Memory B cell (primary cell): Measurements from ENCODE around the gene PARD3B.

Experiments used
- ATAC-seq: fragments of 150-1000 bp; cut with Tn5 transposase; 2 replicates; pipeline ENCODE4 v1.10.0; 2021; ENCODE audit warnings: low read depth, mild to moderate bottlenecking, moderate library complexity
- DNase-seq, 2 donors: peaks; one replicate each; pipeline ENCODE4 v3.0.0; 2022; ENCODE audit warnings: low spot score in 2 of 2
- H3K27ac Mint-ChIP-seq: one replicate; pipeline ENCODE4 v1.8.0; 2022; ENCODE audit warnings: mild to moderate bottlenecking, moderate library complexity, mixed read lengths
- H3K27me3 Mint-ChIP-seq: one replicate; pipeline ENCODE4 v1.8.0; 2022; ENCODE audit warnings: mixed read lengths
- H3K36me3 Mint-ChIP-seq: one replicate; pipeline ENCODE4 v1.8.0; 2022; ENCODE audit warnings: mild to moderate bottlenecking, mixed read lengths
- H3K4me1 Mint-ChIP-seq: one replicate; pipeline ENCODE4 v1.8.0; 2022; ENCODE audit warnings: mixed read lengths
- H3K4me3 Mint-ChIP-seq: one replicate; pipeline ENCODE4 v1.8.0; 2022; ENCODE audit warnings: mild to moderate bottlenecking, moderate library complexity, mixed read lengths
- H3K9me3 Mint-ChIP-seq: one replicate; pipeline ENCODE4 v1.8.0; 2022; ENCODE audit warnings: mixed read lengths

Gene PARD3B

DNA sequence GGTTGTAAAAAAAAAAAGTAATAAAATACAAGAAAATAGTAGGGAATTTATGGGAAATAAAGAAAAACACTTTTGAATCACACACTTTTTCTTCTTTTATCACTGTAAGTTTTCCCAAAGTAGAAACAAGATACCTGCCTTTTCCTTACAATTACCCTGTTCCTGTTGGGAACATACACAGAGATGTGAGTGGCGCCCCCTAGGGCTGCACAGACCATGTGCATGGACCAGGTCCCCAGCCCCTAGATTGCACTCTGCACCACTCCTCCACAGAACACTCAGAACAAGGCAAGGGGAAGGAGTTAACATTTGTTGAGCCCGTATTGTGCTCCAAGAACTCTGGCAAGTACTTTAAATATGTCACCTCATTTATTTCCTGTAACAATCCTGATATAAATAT, 1018.4 kb downstream of the PARD3B start:
- H3K9me3 Mint-ChIP-seq = no peaks in the 10 kb centered on the region

DNA sequence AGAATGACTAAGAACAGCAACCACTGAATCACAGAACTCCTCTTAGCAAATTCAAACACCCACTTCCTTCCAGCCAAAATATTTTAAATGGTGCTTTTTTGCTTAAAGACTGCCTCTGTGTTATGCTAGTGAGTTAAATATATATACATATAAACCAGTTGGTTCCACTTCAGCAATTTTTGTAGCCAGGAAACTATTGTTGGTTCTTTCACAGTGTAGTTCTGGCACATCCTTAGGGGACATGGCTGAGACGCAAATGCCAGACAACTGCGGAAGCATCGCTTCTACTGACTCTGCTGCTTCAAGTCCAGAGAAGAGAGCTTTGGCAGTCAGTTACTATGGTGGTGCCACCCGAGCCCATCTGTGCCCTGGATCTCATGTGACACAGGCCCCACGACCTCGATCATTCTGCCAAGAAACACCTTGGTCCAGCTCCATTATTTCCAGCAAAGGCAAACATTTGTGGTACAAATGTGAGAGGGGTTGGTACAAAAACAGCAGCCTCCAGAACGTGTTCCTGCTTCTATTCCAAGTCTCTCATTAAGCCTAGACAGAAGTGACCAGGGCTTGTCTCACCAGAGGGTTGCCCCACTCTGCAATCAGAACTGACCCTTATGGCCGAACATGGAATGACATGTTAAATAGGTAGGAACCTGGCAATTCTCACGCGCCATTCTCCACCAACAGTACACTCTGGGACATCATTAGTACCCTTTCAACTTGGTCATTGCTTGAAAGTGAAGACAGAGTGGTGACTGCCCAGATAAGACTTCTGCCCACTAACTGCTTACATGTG, 1019.3 kb downstream of the PARD3B start:
- no peaks in the 10 kb centered on the region for H3K9me3 Mint-ChIP-seq
- no peak overlapping the region for H3K27ac Mint-ChIP-seq
- H3K4me1 Mint-ChIP-seq = no peaks in the 10 kb centered on the region
- ATAC-seq (no peak), DNase-seq (no peak)
- peaks cover 11% of the 10 kb centered on the region for H3K27me3 Mint-ChIP-seq
- no peaks in the 10 kb centered on the region for H3K36me3 Mint-ChIP-seq
- no peak overlapping the region for H3K4me3 Mint-ChIP-seq

More for the DNA sequence above, 1018.4 kb downstream of the PARD3B start:
- Mint-ChIP-seq H3K4me1 (no peaks in the 10 kb centered on the region), H3K4me3 (no peak overlapping the region), H3K36me3 (no peaks in the 10 kb centered on the region), H3K27ac (no peak overlapping the region), H3K27me3 (peaks cover 11% of the 10 kb centered on the region)
- DNase-seq = no peak
- no peak for ATAC-seq

DNA sequence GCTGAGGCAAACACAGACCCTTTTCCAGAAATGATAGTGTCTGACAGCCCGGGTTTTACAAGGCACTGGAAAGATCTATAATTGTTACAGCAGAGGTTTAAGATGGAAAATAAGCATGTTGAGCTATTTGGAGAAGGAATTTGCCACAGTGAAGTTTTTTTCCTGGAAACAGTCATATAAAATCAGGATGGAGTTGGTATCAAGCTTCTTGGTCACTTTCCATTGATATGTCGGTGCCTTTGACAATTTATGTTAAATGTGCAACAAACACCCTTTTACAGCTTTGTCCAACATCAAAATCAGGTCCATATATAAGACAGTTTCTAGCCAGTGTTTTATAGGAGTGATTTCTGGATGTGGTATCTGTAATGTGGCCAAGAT, 1019.9 kb downstream of the PARD3B start:
- H3K36me3 Mint-ChIP-seq = no peaks in the 10 kb centered on the region
- H3K9me3 Mint-ChIP-seq = no peaks in the 10 kb centered on the region
- H3K4me1 Mint-ChIP-seq = no peaks in the 10 kb centered on the region
- H3K27me3 Mint-ChIP-seq = peaks cover 13% of the 10 kb centered on the region
- ATAC-seq (no peak), DNase-seq (no peak)
- H3K27ac Mint-ChIP-seq = no peak overlapping the region
- no peak overlapping the region for H3K4me3 Mint-ChIP-seq

DNA sequence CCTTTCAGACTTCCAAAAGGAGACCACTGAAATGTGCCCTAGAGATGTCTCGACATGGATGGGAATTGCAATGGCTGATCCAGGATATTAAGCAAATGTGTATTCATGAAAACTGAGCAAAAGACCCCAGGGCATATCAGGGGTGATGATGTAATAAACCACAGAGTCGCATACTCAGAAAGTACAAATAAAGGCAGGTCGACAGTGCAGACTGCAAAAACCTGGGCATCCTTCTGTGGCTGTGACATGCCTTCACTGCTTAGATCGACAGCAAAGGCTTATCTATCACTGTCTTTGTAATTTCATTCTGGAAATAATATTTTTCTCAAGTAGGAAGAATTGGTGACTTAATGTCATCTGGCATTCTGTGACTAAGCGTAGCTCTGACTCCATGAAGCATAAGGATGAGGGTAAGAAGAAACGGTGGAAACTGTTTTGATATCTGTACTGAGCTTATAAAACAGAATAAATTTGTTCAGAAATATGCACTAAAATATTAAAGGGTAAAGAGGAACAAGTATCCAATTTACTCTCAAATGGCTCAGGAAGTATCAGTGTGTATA, 1021.4 kb downstream of the PARD3B start:
- H3K9me3 Mint-ChIP-seq = no peaks in the 10 kb centered on the region
- no peak for DNase-seq

DNA sequence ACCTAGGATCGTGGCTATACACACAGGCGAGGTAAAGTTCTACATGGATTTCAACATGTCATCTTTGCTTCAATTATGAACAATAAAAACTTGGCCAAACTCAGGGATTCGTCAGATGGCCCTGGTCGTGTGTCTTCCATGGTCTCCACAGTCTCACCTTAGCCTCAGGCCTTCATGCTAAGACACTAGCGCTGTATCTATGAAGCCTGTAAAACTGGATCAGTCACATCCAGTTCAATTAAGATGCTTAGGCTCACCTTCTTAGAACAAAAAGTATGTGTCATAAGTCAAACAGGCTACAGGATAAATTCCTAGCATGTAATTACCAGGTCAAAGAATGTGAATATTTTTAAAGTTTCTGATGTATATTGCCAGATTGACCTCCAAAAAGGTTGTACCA, 1023.3 kb downstream of the PARD3B start:
- Mint-ChIP-seq H3K27me3 (peaks cover 7% of the 10 kb centered on the region), H3K27ac (no peak overlapping the region), H3K9me3 (no peaks in the 10 kb centered on the region), H3K4me1 (no peaks in the 10 kb centered on the region), H3K36me3 (no peaks in the 10 kb centered on the region), H3K4me3 (no peak overlapping the region)
- ATAC-seq = no peak
- no peak for DNase-seq

More for the DNA sequence above, 1021.4 kb downstream of the PARD3B start:
- ATAC-seq = no peak
- Mint-ChIP-seq H3K36me3 (no peaks in the 10 kb centered on the region), H3K27ac (no peak overlapping the region), H3K27me3 (peaks cover 9% of the 10 kb centered on the region), H3K4me3 (no peak overlapping the region), H3K4me1 (no peaks in the 10 kb centered on the region)

- Mint-ChIP-seq H3K27me3 (peaks cover 7% of the 10 kb centered on the region), H3K4me1 (no peaks in the 10 kb centered on the region), H3K9me3 (peaks cover 4% of the 10 kb centered on the region), H3K36me3 (no peaks in the 10 kb centered on the region), H3K27ac (no peak overlapping the region), H3K4me3 (no peak overlapping the region)
- DNase-seq (no peak), ATAC-seq (no peak)
Measured at GRCh38 chr2:205570648-205571047, 1025.4 kb downstream of the PARD3B start.

GRCh38 chr2:205571360-205571959, 1026.2 kb downstream of the PARD3B start:
- Mint-ChIP-seq H3K4me3 (no peak overlapping the region), H3K9me3 (peaks cover 5% of the 10 kb centered on the region), H3K27ac (no peak overlapping the region), H3K36me3 (peaks cover 1% of the 10 kb centered on the region), H3K27me3 (peaks cover 2% of the 10 kb centered on the region), H3K4me1 (no peaks in the 10 kb centered on the region)
- ATAC-seq = no peak
- no peak for DNase-seq

GRCh38 chr2:205574001-205574400, 1028.7 kb downstream of the PARD3B start:
- no peak overlapping the region for H3K27ac Mint-ChIP-seq
- H3K4me3 Mint-ChIP-seq = no peak overlapping the region
- H3K27me3 Mint-ChIP-seq = peaks cover 2% of the 10 kb centered on the region
- H3K4me1 Mint-ChIP-seq = no peaks in the 10 kb centered on the region
- H3K9me3 Mint-ChIP-seq = peaks cover 7% of the 10 kb centered on the region
- H3K36me3 Mint-ChIP-seq = peaks cover 3% of the 10 kb centered on the region
- ATAC-seq (no peak), DNase-seq (no peak)

DNA sequence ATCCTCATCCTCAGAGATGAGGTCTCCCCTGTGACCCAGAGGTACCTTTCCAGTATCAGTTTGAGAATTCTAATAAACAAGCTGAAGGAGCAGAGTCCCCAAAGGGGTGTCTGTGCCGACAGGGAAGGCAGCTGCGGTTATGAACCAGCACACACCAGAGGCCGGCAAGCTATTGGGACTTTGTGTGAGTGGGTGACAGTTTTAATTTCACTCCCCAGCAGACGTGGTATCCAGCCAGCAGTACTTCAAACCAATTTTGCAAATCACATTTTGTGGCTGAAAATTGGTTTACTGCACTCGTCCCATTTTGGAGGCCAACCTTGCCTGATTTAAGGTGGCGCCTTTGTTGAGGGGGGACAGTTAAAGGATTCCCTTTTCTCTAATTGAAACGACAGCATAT, 1034.1 kb downstream of the PARD3B start:
- no peak for ATAC-seq
- Mint-ChIP-seq H3K9me3 (peaks cover 7% of the 10 kb centered on the region), H3K27me3 (peaks cover 2% of the 10 kb centered on the region), H3K4me1 (no peaks in the 10 kb centered on the region), H3K4me3 (no peak overlapping the region), H3K27ac (no peak overlapping the region), H3K36me3 (peaks cover 3% of the 10 kb centered on the region)
- no peak for DNase-seq

DNA sequence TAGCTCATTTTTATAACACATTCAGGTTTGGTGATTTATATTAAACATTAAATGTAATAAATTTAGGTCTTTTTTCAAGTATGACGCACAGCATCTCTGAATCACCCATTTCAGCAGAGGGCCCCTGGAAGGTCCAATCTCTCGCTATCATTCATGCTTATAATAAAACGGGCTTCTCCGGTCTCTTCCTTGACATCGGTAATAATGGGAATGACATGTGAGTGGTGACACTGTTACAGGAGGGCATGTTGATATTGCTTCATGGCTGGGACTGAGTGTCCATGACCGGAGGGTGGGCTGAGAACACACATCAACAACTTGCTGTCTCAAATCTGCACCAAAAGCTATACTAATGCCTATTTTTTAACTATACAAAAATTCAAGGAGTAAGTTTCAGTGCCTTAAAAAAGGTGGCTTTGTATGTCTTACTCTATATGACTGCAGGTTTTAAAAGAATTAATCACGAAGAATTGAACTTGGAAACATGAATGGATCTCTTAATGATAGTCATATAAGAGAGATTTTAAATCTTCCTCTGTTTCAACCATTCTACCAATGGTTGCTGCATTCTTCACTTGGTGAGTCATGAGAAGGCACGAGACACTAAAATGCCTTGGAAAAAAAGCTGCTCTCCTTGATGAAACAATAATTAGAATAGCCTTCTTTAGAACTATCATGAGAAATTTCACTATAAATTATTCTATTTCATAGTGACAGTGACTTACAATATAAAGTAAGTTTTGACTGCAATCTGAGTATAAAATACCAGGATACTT, 1035.1 kb downstream of the PARD3B start:
- DNase-seq (no peak), ATAC-seq (no peak)
- Mint-ChIP-seq H3K27me3 (peaks cover 2% of the 10 kb centered on the region), H3K4me3 (no peak overlapping the region), H3K27ac (no peak overlapping the region), H3K9me3 (peaks cover 4% of the 10 kb centered on the region), H3K36me3 (peaks cover 3% of the 10 kb centered on the region), H3K4me1 (no peaks in the 10 kb centered on the region)

DNA sequence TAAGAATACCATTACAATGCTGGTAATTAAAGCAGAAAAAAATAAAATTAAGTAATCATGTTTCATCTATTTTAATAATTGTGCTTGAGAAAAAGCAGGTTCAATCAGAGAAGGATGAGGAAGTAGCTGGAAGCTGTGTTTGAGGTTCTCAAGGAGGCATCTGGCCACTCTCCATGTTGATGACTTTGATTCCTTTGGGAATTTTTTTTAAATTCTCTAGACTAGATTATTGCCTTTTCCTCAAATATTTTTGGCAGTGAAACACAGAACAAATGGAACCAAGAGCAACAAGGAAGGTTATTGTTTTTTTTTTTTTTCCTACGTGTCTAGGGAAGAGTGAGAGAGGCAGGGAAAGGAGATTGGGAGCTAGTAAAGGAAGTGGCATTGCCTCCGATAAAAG, 1037.1 kb downstream of the PARD3B start:
- ATAC-seq = no peak
- H3K36me3 Mint-ChIP-seq = no peaks in the 10 kb centered on the region
- no peak overlapping the region for H3K4me3 Mint-ChIP-seq
- H3K27me3 Mint-ChIP-seq = peaks cover 2% of the 10 kb centered on the region
- no peak overlapping the region for H3K27ac Mint-ChIP-seq
- H3K4me1 Mint-ChIP-seq = no peaks in the 10 kb centered on the region
- no peaks in the 10 kb centered on the region for H3K9me3 Mint-ChIP-seq
- no peak for DNase-seq

DNA sequence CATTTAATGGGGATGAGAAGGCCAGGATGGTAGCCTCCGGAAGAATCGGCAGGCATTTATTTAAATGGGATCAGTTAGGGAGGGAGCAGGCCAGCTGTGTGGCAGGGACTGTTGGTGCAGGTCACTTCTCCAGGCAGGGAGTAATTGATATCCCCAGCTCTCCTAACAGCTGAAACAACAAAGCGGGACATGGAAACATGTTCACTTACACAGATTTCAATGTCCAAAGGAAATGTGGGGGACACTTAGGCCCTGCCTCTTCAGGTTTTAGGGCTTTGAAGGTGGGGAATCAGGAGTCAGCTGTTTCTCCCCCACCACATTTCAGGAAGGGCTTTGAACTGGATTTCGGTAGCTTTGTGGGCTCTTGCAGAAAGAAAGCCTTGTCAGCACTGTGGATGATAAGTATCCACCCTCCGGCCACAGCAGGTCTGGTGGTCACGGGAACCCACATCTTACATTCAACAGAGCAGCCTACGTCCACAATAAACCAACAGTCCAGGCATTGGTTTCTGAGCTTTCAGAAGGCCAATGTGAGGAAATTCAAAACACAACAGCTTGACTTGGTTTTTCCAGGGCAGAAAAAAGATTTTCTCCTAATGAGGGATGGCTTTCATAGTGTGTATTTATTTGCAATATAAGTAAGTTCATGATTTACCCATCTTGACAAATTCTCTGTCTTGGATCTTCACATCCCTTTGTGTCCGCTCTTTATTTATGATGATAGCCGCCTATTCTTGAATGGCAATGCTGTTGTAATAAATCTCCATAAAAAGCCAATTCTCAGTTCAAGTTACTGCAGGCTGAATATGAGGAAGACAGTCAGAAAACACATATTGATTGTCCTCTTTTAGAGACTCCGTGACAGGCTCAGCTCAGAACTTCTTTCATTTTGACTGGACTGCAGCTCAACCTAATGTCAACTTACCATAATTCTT, 1040.4 kb downstream of the PARD3B start:
- ATAC-seq (no peak), DNase-seq (no peak)
- Mint-ChIP-seq H3K9me3 (no peaks in the 10 kb centered on the region), H3K27me3 (no peaks in the 10 kb centered on the region), H3K4me3 (no peak overlapping the region), H3K36me3 (no peaks in the 10 kb centered on the region), H3K27ac (no peak overlapping the region), H3K4me1 (no peaks in the 10 kb centered on the region)

DNA sequence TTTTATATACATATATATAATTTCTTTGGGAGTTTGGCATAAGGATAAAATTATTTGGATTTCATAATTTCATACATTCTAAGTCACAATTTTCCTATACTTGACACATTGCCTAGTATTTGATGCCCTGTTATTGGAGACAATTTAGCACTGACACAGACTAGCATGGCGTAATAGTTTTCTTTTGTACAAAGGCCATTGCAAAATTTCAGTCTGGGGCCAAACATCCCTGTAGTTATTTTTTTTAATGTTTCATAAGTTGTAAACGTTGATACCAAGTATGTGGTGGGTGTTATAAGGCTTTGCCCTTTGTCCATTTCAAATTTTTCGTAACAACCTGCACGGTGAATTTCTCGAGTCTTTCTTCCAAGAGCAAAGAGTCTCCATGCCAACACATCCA, 1041.4 kb downstream of the PARD3B start:
- no peak for ATAC-seq
- Mint-ChIP-seq H3K4me1 (no peaks in the 10 kb centered on the region), H3K9me3 (no peaks in the 10 kb centered on the region), H3K27ac (no peak overlapping the region), H3K4me3 (no peak overlapping the region), H3K27me3 (peaks cover 3% of the 10 kb centered on the region), H3K36me3 (no peaks in the 10 kb centered on the region)
- no peak for DNase-seq
